ENCODE results near the gene PDE11A.

The PDE11A gene

DNA sequence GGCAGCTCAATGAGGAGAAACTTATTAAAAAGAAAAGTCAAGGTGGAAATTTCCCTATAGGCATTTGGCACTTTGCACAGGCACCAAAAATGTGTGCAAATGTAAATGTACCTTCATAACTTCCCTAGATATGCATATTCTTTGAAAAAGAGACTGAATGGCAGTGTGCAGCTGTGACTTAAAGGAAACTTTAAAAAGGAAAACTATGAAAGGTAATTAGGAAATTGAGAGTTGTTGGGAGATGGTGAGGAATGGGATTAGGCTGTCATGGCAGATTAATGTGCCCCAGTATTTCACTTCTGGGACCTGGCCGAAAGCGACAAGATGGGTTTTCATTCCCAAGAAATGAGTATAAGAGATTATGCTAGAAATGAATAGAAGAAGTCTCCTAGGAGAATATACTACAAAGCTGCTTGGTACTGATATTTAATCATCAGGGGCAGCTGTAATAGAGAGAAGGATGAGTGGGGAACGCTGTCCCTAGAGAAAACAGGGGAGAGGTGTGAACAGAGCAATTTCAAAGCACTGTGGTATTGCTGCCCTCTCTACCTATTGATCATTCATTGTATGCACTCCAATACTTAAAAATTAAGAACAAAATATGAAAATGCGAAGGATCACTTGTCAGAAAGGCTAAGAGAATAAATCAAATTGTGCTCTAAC, 366.9 kb downstream of the PDE11A start:
- DNase-seq (ENCODE audit: low spot score) (no peak), FAIRE-seq (no peak)

DNA sequence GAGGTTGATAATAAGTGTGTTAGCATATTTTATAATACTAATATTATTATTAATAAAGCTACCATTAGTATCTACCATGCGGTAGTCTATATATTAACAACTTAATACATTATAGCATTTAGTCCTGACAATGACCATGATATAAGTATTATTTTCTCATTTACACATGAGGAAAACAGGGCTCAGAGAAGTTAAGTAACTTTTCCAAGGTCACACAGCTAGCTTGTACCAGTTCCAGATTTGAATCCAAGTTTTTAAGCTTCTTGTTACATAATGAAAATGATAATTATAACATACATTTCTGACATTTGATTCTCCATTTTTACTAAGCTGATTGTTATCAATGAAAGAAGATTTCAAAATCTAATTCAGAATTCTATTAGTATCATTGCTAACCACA, 369.4 kb downstream of the PDE11A start:
- no peak for DNase-seq (ENCODE audit: low spot score)
- no peak for FAIRE-seq

GRCh38 chr2:177698281-177698680, 374.3 kb downstream of the PDE11A start:
- DNase-seq (ENCODE audit: low spot score) (no peak), FAIRE-seq (no peak)

- FAIRE-seq (no peak), DNase-seq (ENCODE audit: low spot score) (no peak)
These were observed 378.2 kb downstream of the PDE11A start for GRCh38 chr2:177694348-177694747.

- DNase-seq (ENCODE audit: low spot score) (no peak), FAIRE-seq (no peak)
These were observed 378.8 kb downstream of the PDE11A start for GRCh38 chr2:177693658-177694339.

GRCh38 chr2:177692783-177693269, 379.8 kb downstream of the PDE11A start:
- DNase-seq (ENCODE audit: low spot score) (no peak), FAIRE-seq (peak; percentile 50)

- DNase-seq (ENCODE audit: low spot score) (no peak), FAIRE-seq (no peak)
These were observed 380.4 kb downstream of the PDE11A start for GRCh38 chr2:177692042-177692782.

GRCh38 chr2:177691177-177691576, 381.4 kb downstream of the PDE11A start:
- no peak for FAIRE-seq
- DNase-seq (ENCODE audit: low spot score): no peak

GRCh38 chr2:177689623-177690022, 383.0 kb downstream of the PDE11A start:
- DNase-seq (ENCODE audit: low spot score) (no peak), FAIRE-seq (no peak)

DNA sequence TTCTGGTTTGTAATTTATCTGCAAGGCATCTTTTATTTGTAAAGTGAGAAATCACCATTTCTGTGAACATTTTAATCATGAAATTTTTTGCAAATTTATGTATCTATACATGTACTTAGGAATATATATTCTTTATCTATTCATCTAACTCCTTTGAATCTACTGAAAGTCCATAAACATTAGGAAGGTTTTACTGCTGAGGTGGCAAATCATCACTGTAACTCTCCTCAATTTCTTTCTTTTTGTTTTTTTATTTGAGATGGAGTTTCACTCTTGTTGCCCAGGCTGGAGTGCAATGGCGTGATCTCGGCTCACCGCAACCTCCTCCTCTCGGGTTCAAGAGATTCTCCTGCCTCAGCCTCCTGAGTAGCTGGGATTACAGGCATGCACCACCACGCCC, 383.7 kb downstream of the PDE11A start:
- FAIRE-seq (no peak), DNase-seq (ENCODE audit: low spot score) (no peak)

DNA sequence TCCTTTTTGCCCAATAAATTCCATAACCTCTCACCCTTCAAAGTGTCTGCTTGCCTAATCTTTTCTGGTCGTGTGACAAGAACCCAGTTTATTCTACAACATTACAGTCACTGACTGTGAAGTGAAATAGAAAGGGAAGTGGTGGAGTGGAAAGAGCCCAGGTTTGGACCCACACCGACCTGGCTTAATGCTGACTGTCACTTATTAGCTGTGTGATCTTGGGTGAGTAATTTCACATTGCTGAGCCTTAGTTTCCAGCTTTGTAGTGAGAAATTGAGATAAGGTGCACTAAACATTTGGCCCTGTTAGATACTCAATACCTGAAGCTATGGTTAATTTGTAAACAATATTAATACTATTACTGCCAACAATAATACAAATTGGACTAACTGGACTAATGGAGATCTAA, 388.9 kb downstream of the PDE11A start:
- no peak for FAIRE-seq
- no peak for DNase-seq (ENCODE audit: low spot score)

DNA sequence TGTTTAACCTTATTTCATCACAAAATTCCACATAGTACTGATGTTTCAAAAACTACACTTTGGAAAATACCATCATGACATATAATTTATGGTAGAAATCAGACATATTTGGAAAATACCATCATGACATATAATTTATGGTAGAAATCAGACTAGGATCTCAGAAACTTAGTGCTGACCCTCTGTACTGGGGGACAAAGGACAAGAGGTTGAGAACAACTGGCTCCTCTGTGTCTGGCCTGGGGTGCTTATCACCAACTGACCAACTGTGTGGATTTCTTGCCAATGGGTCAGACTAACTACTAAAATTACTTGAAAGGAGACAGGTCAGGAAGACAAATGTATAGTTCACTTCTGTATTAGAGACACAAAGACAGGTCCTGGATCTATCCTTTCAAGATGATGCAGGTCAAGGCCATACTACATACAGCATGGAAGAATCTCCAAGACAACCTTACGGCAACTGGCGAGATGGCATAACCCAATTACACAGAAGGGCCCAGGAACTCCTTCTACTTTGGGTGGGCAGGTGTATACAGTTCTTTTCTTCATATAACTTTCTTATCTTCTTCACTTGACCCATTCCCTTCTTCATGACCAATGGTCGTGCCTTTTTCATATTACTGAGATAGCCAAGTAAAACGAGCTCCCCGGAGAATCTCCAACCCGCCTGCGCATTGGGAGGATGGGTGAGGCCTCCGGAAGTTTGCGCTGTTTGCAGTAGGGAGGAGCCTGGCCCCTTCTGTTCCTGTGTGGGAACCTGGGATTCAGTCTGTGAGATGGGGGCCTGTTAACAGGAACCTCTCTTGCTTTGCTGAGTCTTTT, 389.5 kb downstream of the PDE11A start:
- FAIRE-seq: no peak

DNA sequence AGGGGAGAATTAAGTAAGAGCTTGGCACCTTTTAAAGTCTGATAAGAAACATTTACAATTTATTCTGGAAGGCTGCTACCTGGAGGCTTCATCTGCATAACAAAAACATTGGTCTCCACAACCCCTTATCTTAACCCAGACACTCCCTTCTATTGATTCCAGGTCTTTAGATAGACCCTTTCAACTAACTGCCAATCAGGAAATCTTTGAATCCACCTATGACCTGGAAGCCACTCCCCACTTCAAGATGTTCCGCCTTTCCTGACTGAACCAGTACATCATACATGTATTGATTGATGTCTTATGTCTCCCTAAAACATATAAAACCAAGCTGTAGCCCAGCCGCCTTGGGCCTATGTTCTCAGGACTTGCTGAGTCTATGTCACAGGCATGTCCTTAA, 390.6 kb downstream of the PDE11A start:
- no peak for FAIRE-seq
- DNase-seq (ENCODE audit: low spot score): no peak

More for the DNA sequence above, 389.5 kb downstream of the PDE11A start:
- no peak for DNase-seq (ENCODE audit: low spot score)

DNA sequence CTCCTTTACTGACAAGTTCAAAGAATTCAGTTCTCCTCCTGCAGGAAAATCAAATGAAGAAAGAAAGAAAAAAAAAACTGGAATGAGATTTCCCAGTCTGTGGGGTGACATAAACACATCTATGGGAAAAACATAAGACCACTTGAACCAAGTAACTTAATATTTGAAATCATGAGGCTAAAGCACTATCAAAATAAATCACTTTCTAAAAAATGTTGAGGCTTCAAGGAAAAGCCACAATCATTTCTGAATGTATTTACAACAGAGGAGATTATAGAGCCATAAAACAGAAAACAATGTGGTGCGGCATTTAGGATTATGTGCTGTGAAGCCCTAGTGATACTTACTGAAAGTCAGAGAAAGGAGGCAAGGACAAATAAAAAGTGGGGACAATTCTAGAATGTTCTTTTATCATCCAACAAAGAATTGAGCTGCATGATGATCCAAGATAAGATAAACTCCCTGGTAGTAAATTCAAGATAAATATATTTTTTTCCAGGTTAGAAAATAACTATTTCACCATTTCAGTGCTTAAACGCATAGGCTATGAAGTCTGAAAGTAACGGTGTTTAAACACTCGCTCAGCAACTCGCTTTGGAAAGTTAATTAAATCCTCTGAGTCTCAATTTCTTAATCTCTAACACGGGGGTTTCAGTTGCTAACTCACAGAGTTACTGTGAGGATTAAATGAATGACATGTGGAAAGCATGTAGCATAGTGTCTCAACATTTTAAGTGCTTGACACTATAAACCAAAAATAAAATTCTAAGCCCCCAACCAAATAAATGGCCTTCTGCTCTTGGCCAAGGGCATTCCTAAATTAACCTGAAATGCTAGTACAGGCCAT, 391.5 kb downstream of the PDE11A start:
- no peak for FAIRE-seq
- no peak for DNase-seq (ENCODE audit: low spot score)

- no peak for FAIRE-seq
- DNase-seq (ENCODE audit: low spot score): no peak
These were observed 392.7 kb downstream of the PDE11A start for GRCh38 chr2:177679611-177680605.

GRCh38 chr2:177678939-177679338, 393.6 kb downstream of the PDE11A start:
- no peak for FAIRE-seq
- DNase-seq (ENCODE audit: low spot score): no peak

- FAIRE-seq (no peak), DNase-seq (ENCODE audit: low spot score) (no peak)
These were observed 395.9 kb downstream of the PDE11A start for GRCh38 chr2:177676636-177677035.

- FAIRE-seq (no peak), DNase-seq (ENCODE audit: low spot score) (no peak)
These were observed 396.8 kb downstream of the PDE11A start for GRCh38 chr2:177675825-177676224.

DNA sequence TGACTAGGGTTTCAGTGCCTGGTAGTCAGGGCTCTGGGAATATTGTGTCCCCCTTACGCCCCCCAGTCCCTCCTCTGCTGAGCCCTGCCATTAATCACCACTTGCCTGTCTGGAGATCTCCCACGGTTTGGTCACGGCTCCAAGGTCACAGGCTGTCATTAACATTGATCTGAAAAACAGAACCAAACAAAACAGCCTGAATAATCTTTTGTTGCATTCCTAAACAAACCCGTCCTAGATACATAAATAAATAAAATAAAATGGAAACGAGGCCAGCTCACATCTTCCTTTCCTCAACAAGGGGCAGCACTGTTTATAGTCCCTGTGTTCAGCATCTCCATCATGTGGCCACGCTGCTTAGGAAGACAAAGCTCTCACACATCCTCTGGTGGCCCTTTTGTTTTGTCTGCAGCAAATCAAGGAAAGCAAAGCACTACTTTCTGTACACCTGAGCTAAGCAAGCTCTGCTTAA, 397.2 kb downstream of the PDE11A start:
- no peak for DNase-seq (ENCODE audit: low spot score)
- no peak for FAIRE-seq
